ENCODE data around the gene LYZL1. TPM values are rescaled to one million over a fixed set of nuclear protein-coding genes. Genes with fewer than 3 reads are reported as not detected.

The LYZL1 gene
- polyA plus RNA-seq, 1 of the 3 experiments (the other 2 are of a cell fraction), result not detected

- TF ChIP-seq REST (IDR thresholded peaks at IDR 0.05; ENCODE audit: low read depth, low read length) (no peak), SMC3 (IDR thresholded peaks at IDR 0.05; ENCODE audit: low read depth, low read length) (no peak), RAD21 (IDR thresholded peaks at IDR 0.05; ENCODE audit: low read length) (no peak), MXI1 (IDR thresholded peaks at IDR 0.05; ENCODE audit: low read depth, low read length) (no peak), RXRA (IDR thresholded peaks at IDR 0.05; ENCODE audit: borderline replicate concordance, low read depth) (no peak), EP300 (IDR thresholded peaks at IDR 0.05; ENCODE audit: borderline replicate concordance in 1 of 2, low read depth in 1 of 2, low read length in 1 of 2) (no peak)
Measured at GRCh38 chr10:29263506-29263905, 25.4 kb upstream of the LYZL1 start (continued).

- ChIA-PET CTCF (interaction anchor here (1.4 to 2.0 kb wide), 4 partner anchors 14 to 601 kb away, joined by 4 to 6 read pairs (median 5); no protein-coding TSS in a partner anchor), POLR2A (no interaction called here)
- peaks cover 0 to 3% of the 10 kb centered on the region in 2 experiments; a peak in 1 of 4 replicates for H3K4me1 ChIP-seq (ENCODE audit: control insufficient read depth in 1 of 2, insufficient read depth in 2 of 2, low read depth in 1 of 2, low read length in 1 of 2)
- no peaks in the 10 kb centered on the region for H3F3A ChIP-seq (replicated peaks; ENCODE audit: insufficient read depth)
- no peak for TF ChIP-seq RXRA (IDR thresholded peaks at IDR 0.05; ENCODE audit: borderline replicate concordance, low read depth)
- TF ChIP-seq NFIC (IDR thresholded peaks at IDR 0.05; ENCODE audit: borderline replicate concordance), result no peak
- no peak for TF ChIP-seq CTCF (IDR thresholded peaks at IDR 0.05)
- TF ChIP-seq ZBTB33 (IDR thresholded peaks at IDR 0.05; ENCODE audit: borderline replicate concordance, low read depth), result no peak
- no peak for TF ChIP-seq GABPA (IDR thresholded peaks at IDR 0.05; ENCODE audit: low read depth)
- no peak for TF ChIP-seq REST (IDR thresholded peaks at IDR 0.05; ENCODE audit: low read depth, low read length)
- TF ChIP-seq TAF1 (IDR thresholded peaks at IDR 0.05; ENCODE audit: borderline replicate concordance, low read depth, low read length), result no peak
- no peak for TF ChIP-seq MXI1 (IDR thresholded peaks at IDR 0.05; ENCODE audit: low read depth, low read length)
- TF ChIP-seq JUND (IDR thresholded peaks at IDR 0.05), result no peak
- no peak for TF ChIP-seq FOSL2 (IDR thresholded peaks at IDR 0.05; ENCODE audit: borderline replicate concordance, low read depth)
- no peak for TF ChIP-seq MAX (IDR thresholded peaks at IDR 0.05; ENCODE audit: low read depth)
- no peaks in the 10 kb centered on the region; the same call in 1 of the 2 replicates for H3K27me3 ChIP-seq (ENCODE audit: insufficient read depth)
- no peak overlapping the region for H2AFZ ChIP-seq (ENCODE audit: low read depth)
- H3K79me2 ChIP-seq (ENCODE audit: insufficient read depth), result no peaks in the 10 kb centered on the region
- H3K27ac ChIP-seq (ENCODE audit: low read depth in 2 of 2, low read length in 1 of 2), result no peak overlapping the region
- no peaks in the 10 kb centered on the region for H4K20me1 ChIP-seq (ENCODE audit: insufficient read depth)
- H3K9me3 ChIP-seq, result no peaks in the 10 kb centered on the region
- no peak overlapping the region for H3K9ac ChIP-seq
- DNase-seq, result no peak
- H3K4me3 ChIP-seq (ENCODE audit: low read depth in 2 of 2, low read length in 1 of 2), result no peak overlapping the region
- H3K9me2 ChIP-seq, result no peaks in the 10 kb centered on the region
- H3K4me2 ChIP-seq, result no peak overlapping the region
- WGBS (ENCODE audit: low lambda C conversion rate), result 72% methylated on average over 7 of the region's 7 CpGs
- H3K36me3 ChIP-seq (replicated peaks in 1 of 2; ENCODE audit: control insufficient read depth in 1 of 2, insufficient read depth in 2 of 2, low read length in 1 of 2), result no peaks in the 10 kb centered on the region
Measured at GRCh38 chr10:29265210-29265768, 23.6 kb upstream of the LYZL1 start.

All from SK-N-SH (cell line).